Measurements from ENCODE around the gene VWF.

The VWF gene

GRCh38 chr12:6097411-6097810, 27.1 kb downstream of the VWF start:
- no peak overlapping the region for H3K4me2 ChIP-seq (ENCODE audit: low read length)
- TF ChIP-seq EZH2 (IDR thresholded peaks at IDR 0.05; ENCODE audit: borderline replicate concordance, low read length) (no peak), CTCF (IDR thresholded peaks at IDR 0.05; ENCODE audit: low read length) (no peak)
- no peak overlapping the region for H2AFZ ChIP-seq (ENCODE audit: low read length)

DNA sequence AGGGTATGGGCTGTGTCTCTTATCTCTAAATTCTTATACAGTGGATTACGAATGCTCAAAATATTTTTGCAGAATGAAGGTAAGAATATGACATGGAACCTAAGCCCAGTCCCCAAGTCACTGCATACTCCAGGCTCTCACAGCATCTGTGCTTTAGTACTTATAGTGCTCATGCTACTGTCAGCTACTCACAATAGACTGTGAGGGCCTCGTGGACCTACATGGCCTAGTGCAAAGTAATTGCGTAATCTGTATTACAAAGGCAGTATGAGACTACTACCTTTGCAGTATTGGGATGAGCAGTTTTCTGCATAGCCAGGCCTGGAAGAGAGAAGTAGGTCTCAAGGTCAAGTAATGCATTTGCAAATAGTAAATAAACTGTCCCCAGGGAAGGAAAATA, 27.9 kb downstream of the VWF start:
- Histone ChIP-seq H4K20me1 (ENCODE audit: insufficient read depth, low read length) (no peaks in the 10 kb centered on the region), H3K9me3 (ENCODE audit: low read length) (no peaks in the 10 kb centered on the region), H3K27me3 (ENCODE audit: insufficient read depth, low read length) (peaks cover 5% of the 10 kb centered on the region; the same call in 1 of the 2 replicates), H2AFZ (ENCODE audit: low read length) (no peak overlapping the region), H3K4me2 (ENCODE audit: low read length) (no peak overlapping the region), H3K27ac (ENCODE audit: low read depth, low read length, poor library complexity, severe bottlenecking) (no peak overlapping the region), H3F3A (ENCODE audit: insufficient read depth, low read length) (no peaks in the 10 kb centered on the region), H3K9ac (ENCODE audit: low read length) (no peak overlapping the region), H3K79me2 (ENCODE audit: insufficient read depth, low read length) (no peaks in the 10 kb centered on the region), H3K36me3 (ENCODE audit: insufficient read depth, low read length) (no peaks in the 10 kb centered on the region), H3K9me2 (ENCODE audit: low read depth, low read length) (no peaks in the 10 kb centered on the region), H3K4me3 (ENCODE audit: low read depth, low read length, poor library complexity, severe bottlenecking) (no peak overlapping the region), H3K4me1 (ENCODE audit: insufficient read depth, low read length, severe bottlenecking) (no peaks in the 10 kb centered on the region)
- TF ChIP-seq CTCF (IDR thresholded peaks at IDR 0.05; ENCODE audit: low read length) (no peak), EZH2 (IDR thresholded peaks at IDR 0.05; ENCODE audit: borderline replicate concordance, low read length) (no peak)

More at GRCh38 chr12:6097411-6097810, 27.1 kb downstream of the VWF start:
- Histone ChIP-seq H3K9me3 (ENCODE audit: low read length) (no peaks in the 10 kb centered on the region), H3K4me3 (ENCODE audit: low read depth, low read length, poor library complexity, severe bottlenecking) (no peak overlapping the region), H3K9me2 (ENCODE audit: low read depth, low read length) (no peaks in the 10 kb centered on the region), H3K36me3 (ENCODE audit: insufficient read depth, low read length) (no peaks in the 10 kb centered on the region), H3K4me1 (ENCODE audit: insufficient read depth, low read length, severe bottlenecking) (no peaks in the 10 kb centered on the region), H4K20me1 (ENCODE audit: insufficient read depth, low read length) (no peaks in the 10 kb centered on the region), H3K9ac (ENCODE audit: low read length) (no peak overlapping the region), H3F3A (ENCODE audit: insufficient read depth, low read length) (no peaks in the 10 kb centered on the region), H3K27me3 (ENCODE audit: insufficient read depth, low read length) (peaks cover 5% of the 10 kb centered on the region; the same call in 1 of the 2 replicates), H3K27ac (ENCODE audit: low read depth, low read length, poor library complexity, severe bottlenecking) (no peak overlapping the region), H3K79me2 (ENCODE audit: insufficient read depth, low read length) (no peaks in the 10 kb centered on the region)

GRCh38 chr12:6095269-6095668, 29.2 kb downstream of the VWF start:
- Histone ChIP-seq H4K20me1 (ENCODE audit: insufficient read depth, low read length) (no peaks in the 10 kb centered on the region), H3K27ac (ENCODE audit: low read depth, low read length, poor library complexity, severe bottlenecking) (no peak overlapping the region), H3K9me2 (ENCODE audit: low read depth, low read length) (no peaks in the 10 kb centered on the region), H2AFZ (ENCODE audit: low read length) (no peak overlapping the region), H3K4me3 (ENCODE audit: low read depth, low read length, poor library complexity, severe bottlenecking) (no peak overlapping the region), H3K9me3 (ENCODE audit: low read length) (no peaks in the 10 kb centered on the region), H3F3A (ENCODE audit: insufficient read depth, low read length) (no peaks in the 10 kb centered on the region), H3K79me2 (ENCODE audit: insufficient read depth, low read length) (no peaks in the 10 kb centered on the region), H3K27me3 (ENCODE audit: insufficient read depth, low read length) (peaks cover 5% of the 10 kb centered on the region; the same call in 1 of the 2 replicates), H3K36me3 (ENCODE audit: insufficient read depth, low read length) (no peaks in the 10 kb centered on the region), H3K9ac (ENCODE audit: low read length) (no peak overlapping the region), H3K4me2 (ENCODE audit: low read length) (no peak overlapping the region), H3K4me1 (ENCODE audit: insufficient read depth, low read length, severe bottlenecking) (no peaks in the 10 kb centered on the region)
- TF ChIP-seq CTCF (IDR thresholded peaks at IDR 0.05; ENCODE audit: low read length) (no peak), EZH2 (IDR thresholded peaks at IDR 0.05; ENCODE audit: borderline replicate concordance, low read length) (no peak)

All from OCI-LY1 (cell line).